ENCODE data around the gene TREX2.

- TF ChIP-seq, protein P1, sequence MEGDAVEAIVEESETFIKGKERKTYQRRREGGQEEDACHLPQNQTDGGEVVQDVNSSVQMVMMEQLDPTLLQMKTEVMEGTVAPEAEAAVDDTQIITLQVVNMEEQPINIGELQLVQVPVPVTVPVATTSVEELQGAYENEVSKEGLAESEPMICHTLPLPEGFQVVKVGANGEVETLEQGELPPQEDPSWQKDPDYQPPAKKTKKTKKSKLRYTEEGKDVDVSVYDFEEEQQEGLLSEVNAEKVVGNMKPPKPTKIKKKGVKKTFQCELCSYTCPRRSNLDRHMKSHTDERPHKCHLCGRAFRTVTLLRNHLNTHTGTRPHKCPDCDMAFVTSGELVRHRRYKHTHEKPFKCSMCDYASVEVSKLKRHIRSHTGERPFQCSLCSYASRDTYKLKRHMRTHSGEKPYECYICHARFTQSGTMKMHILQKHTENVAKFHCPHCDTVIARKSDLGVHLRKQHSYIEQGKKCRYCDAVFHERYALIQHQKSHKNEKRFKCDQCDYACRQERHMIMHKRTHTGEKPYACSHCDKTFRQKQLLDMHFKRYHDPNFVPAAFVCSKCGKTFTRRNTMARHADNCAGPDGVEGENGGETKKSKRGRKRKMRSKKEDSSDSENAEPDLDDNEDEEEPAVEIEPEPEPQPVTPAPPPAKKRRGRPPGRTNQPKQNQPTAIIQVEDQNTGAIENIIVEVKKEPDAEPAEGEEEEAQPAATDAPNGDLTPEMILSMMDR (IDR thresholded peaks at IDR 0.05; ENCODE audit: low read length): no peak
- TF ChIP-seq EZH2 (IDR thresholded peaks at IDR 0.05; ENCODE audit: borderline replicate concordance, low read length): no peak
These were observed 12.6 kb downstream of the TREX2 start for GRCh38 chrX:153433161-153433680.
